Pancreas (tissue), 10 donors: Measurements from ENCODE around the gene IL15RA. TPM values are rescaled to one million over a fixed set of nuclear protein-coding genes. Genes with fewer than 3 reads are reported as not detected.

Experiments used
- ATAC-seq, 4 donors: fragments of 200-7000 bp; cut with Tn5 transposase; one replicate each; pipeline versions ENCODE4 v1.8.0 to v1.9.1; 2020; ENCODE audit warnings: mild to moderate bottlenecking in 4 of 4, moderate library complexity in 4 of 4
- DNase-seq, 6 donors: peaks; one replicate each; pipeline ENCODE4 v3.0.0-alpha.2; 2020
- FAIRE-seq: peaks from 2 replicates; lab custom pipeline; 2012; peaks lifted over from hg19 to GRCh38; lab: Jason Lieb, UNC
- H3K27ac ChIP-seq, 4 donors: fragments of 200-600 bp; sonication (generic); 1 replicate in 3 of 4; 2 replicates in 1 of 4; pipeline versions ENCODE4 v1.5.0 to v1.8.0; 2020
- H3K27me3 ChIP-seq, 4 donors: fragments of 200-600 bp; one replicate each; pipeline ENCODE4 v1.8.0; 2021
- H3K36me3 ChIP-seq, 3 donors: fragments of 200-600 bp; sonication (generic) in 1 of 3; one replicate each; pipeline versions ENCODE4 v1.5.0 to v1.8.0; 2020 to 2021
- H3K4me1 ChIP-seq, 3 donors: fragments of 200-600 bp; one replicate each; pipeline ENCODE4 v1.8.0; 2021
- H3K4me3 ChIP-seq, 4 donors: fragments of 200-600 bp; sonication (generic) in 2 of 4; one replicate each; pipeline versions ENCODE4 v1.5.0 to v1.8.0; 2020 to 2021
- H3K9me3 ChIP-seq, 4 donors: fragments of 200-600 bp; one replicate each; pipeline ENCODE4 v1.8.0; 2021
- CTCF ChIP-seq, 4 donors: fragments of 200-600 bp; sonication (generic) in 3 of 4; IDR thresholded peaks; one replicate each; pipeline versions ENCODE4 v1.5.0 to v1.8.0; 2021; ENCODE audit warnings: antibody characterized with exemption in 4 of 4
- WGBS, 2 donors: extraction: QIAGEN DNeasy Blood & Tissue Kit; methylation state at CpG; one replicate each; pipeline ENCODE4 v1.1.7; 2013; 5-methylcytosine and 5-hydroxymethylcytosine counted together
- intact Hi-C, 3 donors: fragments of 100-400 bp; cut with DNase I; formaldehyde crosslinking; loops; one replicate each; pipeline versions ENCODE4 v1.11.1 to v1.14.2; 2022
- polyA plus RNA-seq, 2 donors: library from polyadenylated mRNA; stranded (reverse); fragments of 200-250 nt; gene quantifications; one replicate each; pipeline ENCODE4 v1.2.3, GENCODE V29; 2013
- total RNA-seq, 6 donors: library from RNA; stranded (reverse); fragmentation: NEBNext Ultra II Directional in 4 of 6; extraction: Animal tissue kit (Norgen Biotek cat#: 25700) in 4 of 6; gene quantifications; one replicate each; pipeline versions ENCODE4 v1.2.1 to v1.2.4, GENCODE V29; 2021 to 2023
- donor health status: healthy with polysubstance abuse.
- donor health status: DM: no; HTN: no; CAD: no; lungs with moderate emphysema.
- donor health status: DM: no; HTN: no; CAD: no.
- donor health status: control.
- donor health status: control.
- donor health status: Bipolar disorder and iron deficiency.
- donor health status: DM: yes; HTN: yes; CAD: no.
- donor health status: DM: no; HTN: no; CAD: no.
- donor health status: DM: no; HTN: no; CAD: no.
- donor health status: DM: yes; HTN: yes; CAD: no.

IL15RA gene
- total and polyA plus RNA-seq, 8 donors = 6.9 to 14.3 (median 11.0) TPM

- intact Hi-C loops = no loop called here
- 87 to 90% methylated on average over 10 of the region's 10 CpGs for WGBS, 2 donors
- Histone ChIP-seq H3K36me3 (no peaks in the 10 kb centered on the region), H3K27ac (no peak overlapping the region), H3K27me3 (no peaks in the 10 kb centered on the region), H3K9me3 (no peaks in the 10 kb centered on the region), H3K4me3 (no peak overlapping the region), H3K4me1 (no peaks in the 10 kb centered on the region)
- TF ChIP-seq CTCF (IDR thresholded peaks at IDR 0.05) = no peak
- ATAC-seq (no peak), DNase-seq (no peak), FAIRE-seq (no peak)
Observed at GRCh38 chr10:5988336-5988920, 11.1 kb upstream of the IL15RA start.

GRCh38 chr10:5987747-5988146 lies 10.4 kb upstream of the IL15RA start:
- FAIRE-seq = no peak
- no peak for ATAC-seq
- no peaks in the 10 kb centered on the region for H3K4me1 ChIP-seq

GRCh38 chr10:5985029-5985428 lies 7.7 kb upstream of the IL15RA start:
- TF ChIP-seq CTCF (IDR thresholded peaks at IDR 0.05) = no peak
- DNase-seq (no peak), FAIRE-seq (no peak), ATAC-seq (no peak)
- 82 to 87% methylated on average over 5 of the region's 5 CpGs for WGBS, 2 donors
- H3K27ac ChIP-seq = no peak overlapping the region
- H3K27me3 ChIP-seq = no peaks in the 10 kb centered on the region
- no peak overlapping the region for H3K4me3 ChIP-seq
- H3K4me1 ChIP-seq = no peaks in the 10 kb centered on the region
- no peaks in the 10 kb centered on the region for H3K9me3 ChIP-seq
- intact Hi-C loops = no loop called here
- no peaks in the 10 kb centered on the region for H3K36me3 ChIP-seq

More at GRCh38 chr10:5987747-5988146, 10.4 kb upstream of the IL15RA start:
- Histone ChIP-seq H3K27me3 (no peaks in the 10 kb centered on the region), H3K27ac (no peak overlapping the region), H3K36me3 (no peaks in the 10 kb centered on the region), H3K9me3 (no peaks in the 10 kb centered on the region), H3K4me3 (no peak overlapping the region)
- no peak for DNase-seq
- intact Hi-C loops = no loop called here
- TF ChIP-seq CTCF (IDR thresholded peaks at IDR 0.05) = no peak
- 74 to 84% methylated on average over 4 of the region's 4 CpGs for WGBS, 2 donors

GRCh38 chr10:5983774-5984173 lies 6.4 kb upstream of the IL15RA start:
- Histone ChIP-seq H3K27ac (no peak overlapping the region), H3K9me3 (no peaks in the 10 kb centered on the region), H3K27me3 (no peaks in the 10 kb centered on the region), H3K4me1 (peaks cover 0 to 8% (median 5%) of the 10 kb centered on the region in 3 donors), H3K4me3 (no peak overlapping the region), H3K36me3 (no peaks in the 10 kb centered on the region)
- TF ChIP-seq CTCF (IDR thresholded peaks at IDR 0.05) = no peak
- DNase-seq (no peak), ATAC-seq (no peak), FAIRE-seq (no peak)
- intact Hi-C loops = no loop called here
- 68 to 78% methylated on average over 9 of the region's 9 CpGs for WGBS, 2 donors

- ATAC-seq (no peak), FAIRE-seq (no peak), DNase-seq (no peak)
- no peak for TF ChIP-seq CTCF (IDR thresholded peaks at IDR 0.05)
- Histone ChIP-seq H3K4me1 (peaks cover 0 to 11% (median 5%) of the 10 kb centered on the region in 3 donors), H3K27me3 (no peaks in the 10 kb centered on the region), H3K36me3 (no peaks in the 10 kb centered on the region), H3K27ac (no peak overlapping the region), H3K9me3 (no peaks in the 10 kb centered on the region), H3K4me3 (no peak overlapping the region)
- WGBS, 2 donors = 85 to 93% methylated on average over 9 of the region's 9 CpGs
- intact Hi-C loops = no loop called here
Observed at GRCh38 chr10:5981529-5981928, 4.2 kb upstream of the IL15RA start.
